GM13977 (cell line): ENCODE data around the gene REXO1.

Experiments
- DNase-seq: peaks from one replicate; pipeline ENCODE4 v3.0.0; 2012; ENCODE audit warnings: low spot score
- in situ Hi-C: fragments of 300-500 bp; cut with MboI; formaldehyde crosslinking; loops from one replicate; pipeline ENCODE4 v1.12.0; 2022; ENCODE audit warnings: low sequenced_read_pairs, low pct_unique_long_range_greater_than_20kb, mixed read lengths, inconsistent platforms; ENCODE audit not compliant: unreplicated experiment
- TF ChIP-seq, protein P1 (sequence below): IDR thresholded peaks from 2 replicates; pipeline ENCODE4 v1.5.1; 2012; ENCODE audit warnings: mild to moderate bottlenecking, control low read depth; ENCODE audit not compliant: insufficient read depth; ENCODE audit errors: extremely low read depth, missing control alignments

The REXO1 gene

GRCh38 chr19:1873524-1874473, 25.5 kb upstream of the REXO1 start:
- in situ Hi-C loops: no loop called here
- no peak for DNase-seq
- TF ChIP-seq, protein P1, sequence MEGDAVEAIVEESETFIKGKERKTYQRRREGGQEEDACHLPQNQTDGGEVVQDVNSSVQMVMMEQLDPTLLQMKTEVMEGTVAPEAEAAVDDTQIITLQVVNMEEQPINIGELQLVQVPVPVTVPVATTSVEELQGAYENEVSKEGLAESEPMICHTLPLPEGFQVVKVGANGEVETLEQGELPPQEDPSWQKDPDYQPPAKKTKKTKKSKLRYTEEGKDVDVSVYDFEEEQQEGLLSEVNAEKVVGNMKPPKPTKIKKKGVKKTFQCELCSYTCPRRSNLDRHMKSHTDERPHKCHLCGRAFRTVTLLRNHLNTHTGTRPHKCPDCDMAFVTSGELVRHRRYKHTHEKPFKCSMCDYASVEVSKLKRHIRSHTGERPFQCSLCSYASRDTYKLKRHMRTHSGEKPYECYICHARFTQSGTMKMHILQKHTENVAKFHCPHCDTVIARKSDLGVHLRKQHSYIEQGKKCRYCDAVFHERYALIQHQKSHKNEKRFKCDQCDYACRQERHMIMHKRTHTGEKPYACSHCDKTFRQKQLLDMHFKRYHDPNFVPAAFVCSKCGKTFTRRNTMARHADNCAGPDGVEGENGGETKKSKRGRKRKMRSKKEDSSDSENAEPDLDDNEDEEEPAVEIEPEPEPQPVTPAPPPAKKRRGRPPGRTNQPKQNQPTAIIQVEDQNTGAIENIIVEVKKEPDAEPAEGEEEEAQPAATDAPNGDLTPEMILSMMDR: no peak

DNA sequence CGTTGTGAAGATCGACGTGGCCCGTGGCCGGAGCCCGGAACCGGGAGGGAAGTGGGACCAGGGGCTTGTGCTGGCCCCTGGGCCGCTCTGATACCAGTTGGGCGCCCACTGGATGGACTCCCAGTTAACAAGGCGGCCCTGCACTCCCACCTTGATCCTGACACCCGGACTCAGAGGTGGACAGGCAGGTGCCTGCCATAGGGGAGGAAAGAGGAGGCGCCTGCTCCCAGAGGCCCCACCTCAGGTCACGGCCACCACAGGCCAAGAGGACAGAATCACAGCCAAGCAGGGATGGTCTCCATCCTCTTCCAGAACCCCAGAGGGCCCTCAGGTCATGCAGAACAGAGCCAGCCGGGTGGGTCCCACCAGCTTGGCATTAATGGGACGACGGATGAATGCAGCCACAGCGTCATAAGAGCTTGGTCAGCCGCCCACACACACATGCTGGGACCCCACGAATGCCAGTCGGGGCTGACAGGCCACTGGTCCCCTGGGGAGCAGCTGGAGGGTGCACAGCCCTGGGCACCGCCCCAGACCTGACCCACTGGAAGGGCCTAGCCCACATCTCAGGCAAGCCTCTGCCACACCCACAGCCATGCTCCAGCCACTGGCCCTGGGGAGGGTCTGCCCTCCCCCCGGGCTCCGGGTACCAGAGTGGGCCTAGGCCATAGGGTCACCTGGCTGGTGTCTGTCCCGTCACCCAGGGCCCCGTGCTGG, 24.7 kb upstream of the REXO1 start:
- no peak for DNase-seq
- in situ Hi-C loops: no loop called here
- TF ChIP-seq, protein P1: no peak

- no peak for DNase-seq
- in situ Hi-C loops: no loop called here
- TF ChIP-seq, protein P1: no peak
Measured at GRCh38 chr19:1871630-1872029, 23.3 kb upstream of the REXO1 start.

DNA sequence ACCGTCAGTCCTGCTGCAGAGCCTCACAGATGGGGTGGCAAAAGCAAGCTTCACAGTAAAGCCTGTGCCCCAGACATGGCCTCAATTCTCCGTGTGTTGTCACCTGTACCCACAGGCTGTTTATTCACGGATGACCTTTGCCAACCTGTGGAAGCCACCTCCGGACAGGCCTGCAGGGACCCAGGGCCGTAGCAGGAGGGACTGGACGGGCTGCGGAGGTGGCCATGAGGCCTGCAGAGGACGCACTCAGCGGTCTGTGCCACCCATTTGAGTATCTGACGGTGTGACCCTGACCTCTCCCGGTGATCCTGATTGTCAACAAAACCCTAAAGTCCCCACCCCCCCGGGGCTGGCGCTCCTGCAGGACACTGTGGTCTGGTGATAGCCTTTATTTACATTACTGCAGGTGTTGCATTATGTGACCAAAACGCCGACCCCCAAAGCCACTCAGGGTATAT, 22.9 kb upstream of the REXO1 start:
- no peak for DNase-seq
- in situ Hi-C loops: no loop called here
- TF ChIP-seq, protein P1: no peak

DNA sequence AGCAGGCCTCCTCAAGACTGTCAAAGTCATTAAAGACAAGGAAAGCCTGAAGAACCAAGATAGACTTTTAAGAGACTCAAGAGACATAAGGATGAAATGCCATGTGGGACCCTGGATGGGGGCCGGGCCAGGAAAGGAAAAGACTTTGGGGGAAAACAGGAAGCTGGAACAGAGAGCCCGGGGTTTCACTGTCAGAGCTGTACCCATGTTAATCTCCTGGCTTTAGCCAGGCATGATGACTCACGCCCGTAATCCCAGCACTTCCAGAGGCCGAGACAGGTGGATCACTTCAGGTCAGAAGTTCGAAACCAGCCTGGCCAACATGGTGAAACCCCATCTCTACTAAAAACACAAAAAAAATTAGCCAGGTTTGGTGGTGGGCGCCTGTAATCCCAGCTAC, 20.7 kb upstream of the REXO1 start:
- in situ Hi-C loops: no loop called here
- TF ChIP-seq, protein P1: no peak
- DNase-seq: no peak

- TF ChIP-seq, protein P1: no peak
- no peak for DNase-seq
- in situ Hi-C loops: no loop called here
Measured at GRCh38 chr19:1867349-1867724, 19.1 kb upstream of the REXO1 start.
